GM10248 (cell line): ENCODE results near the gene LDAH.

Experiments
- CTCF ChIA-PET: fragments of 300-600 bp; sonication (Branson Sonifier 250); formaldehyde crosslinking; extraction: SDS; loops from one replicate; lab custom pipeline; 2021; ENCODE audit warnings: antibody characterized with exemption; lab: Yijun Ruan, JAX
- POLR2A ChIA-PET: fragments of 350-650 bp; sonication (Branson Sonifier 250); formaldehyde crosslinking; extraction: SDS; loops from one replicate; lab custom pipeline; 2020; ENCODE audit warnings: antibody characterized with exemption; lab: Yijun Ruan, JAX
- DNase-seq: peaks from one replicate; pipeline ENCODE4 v3.0.0; 2012; ENCODE audit errors: extremely low spot score
- TF ChIP-seq, protein P1 (sequence below): IDR thresholded peaks from 2 replicates; pipeline ENCODE4 v1.5.1; 2012; ENCODE audit warnings: mild to moderate bottlenecking, low read depth; ENCODE audit errors: extremely low read depth, missing control alignments, control extremely low read depth

The LDAH gene

DNA sequence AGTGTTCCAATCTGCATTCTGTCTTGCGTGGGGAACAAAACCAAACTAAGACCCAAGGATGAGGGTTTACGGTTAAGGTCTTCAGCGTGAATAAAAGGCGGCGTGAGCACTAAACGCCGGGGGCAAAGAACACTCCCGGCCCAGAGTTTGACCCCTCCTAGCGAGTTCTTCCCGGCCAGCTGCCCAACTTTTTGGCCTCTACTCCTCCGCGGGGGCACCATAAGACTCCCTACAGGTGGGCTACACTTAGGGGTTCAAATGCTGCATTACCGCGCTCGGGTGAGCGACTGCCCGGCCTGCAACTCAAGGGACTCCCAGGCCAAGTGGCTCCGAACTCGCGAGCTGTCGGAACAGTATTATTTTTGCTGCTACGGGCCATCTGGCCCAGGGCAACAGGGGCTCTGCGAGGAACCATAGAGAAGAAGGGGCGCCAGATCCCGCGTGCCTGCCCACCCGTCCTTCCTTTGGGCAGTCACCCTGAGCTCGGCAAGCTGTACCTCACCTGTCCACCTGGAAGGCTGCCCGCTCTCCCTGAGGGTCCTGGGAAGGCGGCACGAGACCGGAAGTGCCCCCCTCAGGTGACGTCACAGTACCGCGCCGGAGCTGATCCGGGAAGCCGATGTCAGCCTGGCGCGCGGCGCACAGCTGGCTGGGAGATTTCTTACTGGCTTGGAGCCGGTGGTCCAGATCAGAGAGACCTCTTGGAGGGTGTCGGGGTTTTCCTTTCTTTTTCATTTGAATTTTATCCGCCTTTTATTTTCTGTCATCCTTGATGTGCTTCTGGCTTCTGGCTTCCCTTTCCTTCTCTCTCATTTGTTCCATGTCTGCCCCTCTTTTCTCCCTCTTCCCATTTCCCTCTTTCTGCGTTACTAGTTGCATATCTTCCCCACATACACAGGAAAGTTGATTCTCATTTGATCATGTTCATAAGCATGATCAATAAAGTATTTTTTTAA lies at the start of gene LDAH:
Gene LDAH, minus strand, starts transcription at position 567 of the 956 bp plus-strand sequence. CDS start 21,638 bp downstream, outside the sequence.
- ChIA-PET CTCF (interaction anchor here (0.8 to 1.6 kb wide), 8 partner anchors 12 to 172 kb away, joined by 3 to 6 read pairs (median 3); partner anchors contain the start of gene HS1BP3), POLR2A (no interaction called here)
- TF ChIP-seq, protein P1, sequence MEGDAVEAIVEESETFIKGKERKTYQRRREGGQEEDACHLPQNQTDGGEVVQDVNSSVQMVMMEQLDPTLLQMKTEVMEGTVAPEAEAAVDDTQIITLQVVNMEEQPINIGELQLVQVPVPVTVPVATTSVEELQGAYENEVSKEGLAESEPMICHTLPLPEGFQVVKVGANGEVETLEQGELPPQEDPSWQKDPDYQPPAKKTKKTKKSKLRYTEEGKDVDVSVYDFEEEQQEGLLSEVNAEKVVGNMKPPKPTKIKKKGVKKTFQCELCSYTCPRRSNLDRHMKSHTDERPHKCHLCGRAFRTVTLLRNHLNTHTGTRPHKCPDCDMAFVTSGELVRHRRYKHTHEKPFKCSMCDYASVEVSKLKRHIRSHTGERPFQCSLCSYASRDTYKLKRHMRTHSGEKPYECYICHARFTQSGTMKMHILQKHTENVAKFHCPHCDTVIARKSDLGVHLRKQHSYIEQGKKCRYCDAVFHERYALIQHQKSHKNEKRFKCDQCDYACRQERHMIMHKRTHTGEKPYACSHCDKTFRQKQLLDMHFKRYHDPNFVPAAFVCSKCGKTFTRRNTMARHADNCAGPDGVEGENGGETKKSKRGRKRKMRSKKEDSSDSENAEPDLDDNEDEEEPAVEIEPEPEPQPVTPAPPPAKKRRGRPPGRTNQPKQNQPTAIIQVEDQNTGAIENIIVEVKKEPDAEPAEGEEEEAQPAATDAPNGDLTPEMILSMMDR: no peak
- peak; percentile 92 for DNase-seq

DNA sequence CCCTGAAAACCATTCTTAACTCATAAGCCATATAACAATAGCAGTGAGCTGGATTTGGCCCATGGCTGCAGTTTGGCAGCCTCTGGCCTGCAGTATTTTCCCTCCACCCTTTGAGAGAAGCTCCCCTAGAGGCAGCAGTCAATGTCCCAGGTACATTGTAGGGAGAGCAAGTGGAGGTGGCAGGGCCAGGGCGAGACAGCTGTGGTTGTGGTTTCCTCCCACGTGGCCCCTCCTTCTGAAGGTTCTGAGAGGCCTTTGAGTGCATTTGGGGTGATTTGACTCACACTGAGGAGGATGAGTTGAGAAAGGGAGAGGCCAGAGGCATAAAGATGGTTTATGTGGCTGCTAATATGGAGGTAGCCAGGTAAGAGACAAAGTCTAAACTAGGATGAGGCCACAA lies 45.5 kb upstream of the LDAH start:
- CTCF ChIA-PET: interaction anchor here (1.0 to 1.1 kb wide), 2 partner anchors 11 to 207 kb away, joined by 3 to 4 read pairs; no protein-coding TSS in a partner anchor
- POLR2A ChIA-PET: no interaction called here
- TF ChIP-seq, protein P1: no peak
- DNase-seq: peak; percentile 60

DNA sequence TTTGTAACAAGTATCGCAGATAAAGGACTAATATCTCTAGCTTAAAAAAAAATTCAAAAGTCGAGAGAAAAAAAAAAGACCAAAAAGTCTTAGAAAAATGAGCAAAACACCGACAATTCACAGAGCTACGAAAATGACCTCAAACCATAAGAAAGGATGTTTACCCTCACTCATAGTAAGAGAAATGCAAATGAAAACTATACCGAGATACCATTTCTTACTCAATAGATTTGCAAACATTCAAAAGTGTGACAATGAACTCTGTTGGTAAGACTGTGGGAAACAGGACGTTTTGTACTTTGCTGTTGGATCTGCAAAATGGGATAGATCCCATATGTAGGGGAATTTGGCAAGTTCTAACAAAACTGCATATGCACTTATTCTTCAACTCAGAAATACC lies 39.9 kb upstream of the LDAH start:
- POLR2A ChIA-PET: no interaction called here

DNA sequence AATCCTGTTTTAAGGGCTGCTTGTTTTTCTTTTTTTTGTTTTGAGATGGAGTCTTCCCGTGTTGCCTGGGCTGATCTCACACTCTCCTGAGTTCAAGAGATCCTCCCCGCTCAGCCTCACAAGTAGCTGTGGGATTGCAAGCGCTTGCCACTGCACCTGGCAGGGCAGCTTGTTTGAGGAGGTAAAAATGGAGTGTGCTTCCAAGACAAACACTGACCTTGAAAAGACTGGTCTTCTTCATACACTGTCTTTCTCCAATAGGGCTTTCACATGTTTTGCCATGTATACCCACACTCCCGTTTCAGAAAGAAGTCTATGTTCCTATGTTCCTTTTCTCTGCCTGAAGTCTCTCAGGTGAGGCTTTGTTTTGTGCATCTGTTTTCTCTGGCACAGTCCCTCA lies 32.6 kb upstream of the LDAH start:
- ChIA-PET POLR2A (no interaction called here), CTCF (interaction anchor here (1.3 kb wide), 1 partner anchor 11 kb away, joined by 7 read pairs; no protein-coding TSS in a partner anchor)
- no peak for DNase-seq
- TF ChIP-seq, protein P1: no peak

More for the DNA sequence above, 39.9 kb upstream of the LDAH start:
- TF ChIP-seq, protein P1: no peak
- DNase-seq: no peak
- CTCF ChIA-PET: interaction anchor here (1.3 kb wide), 1 partner anchor 201 kb away, joined by 3 read pairs; no protein-coding TSS in a partner anchor

DNA sequence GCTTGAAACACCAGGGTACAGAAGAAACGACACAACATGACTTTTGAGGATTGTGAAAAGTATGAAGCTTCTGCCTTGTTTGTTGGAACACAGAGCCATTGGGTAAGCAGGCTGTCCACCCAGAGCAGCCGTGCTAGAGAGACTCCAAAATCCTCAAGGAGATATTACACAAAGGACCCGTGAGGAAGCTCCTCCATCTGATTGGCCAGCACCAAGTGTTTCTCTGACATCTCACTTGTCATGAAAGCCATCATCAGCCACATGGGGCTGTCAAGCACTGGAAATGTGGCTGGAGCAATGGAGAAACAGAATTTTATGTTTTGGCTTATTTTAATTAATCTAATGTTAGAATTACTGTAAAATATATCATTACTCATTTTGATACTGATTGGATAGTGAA lies 29.8 kb upstream of the LDAH start:
- ChIA-PET CTCF (no interaction called here), POLR2A (no interaction called here)
- TF ChIP-seq, protein P1: no peak
- no peak for DNase-seq

DNA sequence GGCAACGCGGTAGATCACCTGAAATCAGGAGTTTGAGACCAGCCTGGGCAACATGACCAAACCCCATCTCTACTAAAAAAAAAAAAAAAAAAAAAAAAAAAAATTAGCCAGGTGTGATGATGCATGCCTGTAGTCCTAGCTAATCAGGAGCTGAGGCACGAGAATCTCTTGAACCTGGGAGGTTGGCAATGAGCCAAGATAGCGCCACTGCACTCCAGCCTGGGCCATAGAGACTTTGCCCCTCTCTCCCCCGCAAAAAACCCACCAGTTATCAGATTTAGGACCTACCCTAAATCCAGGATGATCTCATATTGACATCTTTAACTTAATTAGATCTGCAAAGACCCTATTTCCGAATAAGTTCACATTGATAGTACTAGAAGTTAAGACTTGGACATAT lies 29.2 kb upstream of the LDAH start:
- CTCF ChIA-PET: no interaction called here
- no peak for DNase-seq
- POLR2A ChIA-PET: no interaction called here

More for the DNA sequence above, 29.2 kb upstream of the LDAH start:
- TF ChIP-seq, protein P1: no peak
